OCI-LY1 (cell line): ENCODE measurements around the gene PCBP4.

Experiments
- H2AFZ ChIP-seq: fragments of 200-600 bp; sonication (generic), shearing (Covaris generic); 2 replicates; pipeline ENCODE4 v1.6.0; 2014; ENCODE audit warnings: antibody characterized with exemption, mild to moderate bottlenecking, low read length
- H3F3A ChIP-seq: fragments of 200-600 bp; sonication (generic), shearing (Covaris generic); 2 replicates; pipeline ENCODE4 v1.6.0; 2014; ENCODE audit warnings: mild to moderate bottlenecking, antibody characterized with exemption, low read length, moderate library complexity; ENCODE audit not compliant: insufficient read depth
- H3K27ac ChIP-seq: fragments of 200-600 bp; sonication (generic); 2 replicates; pipeline ENCODE4 v1.5.1; 2014; ENCODE audit warnings: low read length, mixed run types, mild to moderate bottlenecking, low read depth; ENCODE audit not compliant: poor library complexity, severe bottlenecking
- H3K27me3 ChIP-seq: fragments of 200-600 bp; sonication (generic); 2 replicates; pipeline ENCODE4 v1.6.0; 2014; ENCODE audit warnings: antibody characterized with exemption, mild to moderate bottlenecking, low read length, moderate library complexity; ENCODE audit not compliant: insufficient read depth
- H3K36me3 ChIP-seq: fragments of 200-600 bp; sonication (generic); 2 replicates; pipeline ENCODE4 v1.6.1; 2014; ENCODE audit warnings: mild to moderate bottlenecking, antibody characterized with exemption, low read length, moderate library complexity, mixed read lengths; ENCODE audit not compliant: insufficient read depth
- H3K4me1 ChIP-seq: fragments of 200-600 bp; sonication (generic); 2 replicates; pipeline ENCODE4 v1.5.1; 2014; ENCODE audit warnings: mild to moderate bottlenecking, low read length, moderate library complexity; ENCODE audit not compliant: insufficient read depth, severe bottlenecking
- H3K4me2 ChIP-seq: fragments of 200-600 bp; sonication (generic), shearing (Covaris generic); 2 replicates; pipeline ENCODE4 v1.6.1; 2014; ENCODE audit warnings: low read length
- H3K4me3 ChIP-seq: fragments of 200-600 bp; sonication (generic); 2 replicates; pipeline ENCODE4 v1.5.1; 2014; ENCODE audit warnings: low read length, low read depth, mild to moderate bottlenecking, mixed read lengths; ENCODE audit not compliant: poor library complexity, severe bottlenecking
- H3K79me2 ChIP-seq: fragments of 200-600 bp; shearing (Covaris generic); 2 replicates; pipeline ENCODE4 v1.6.1; 2016; ENCODE audit warnings: mixed run types, low read length, mixed read lengths; ENCODE audit not compliant: insufficient read depth
- H3K9ac ChIP-seq: fragments of 200-600 bp; sonication (generic), shearing (Covaris generic); 2 replicates; pipeline ENCODE4 v1.6.1; 2014; ENCODE audit warnings: mild to moderate bottlenecking, low read length, mixed read lengths
- H3K9me2 ChIP-seq: fragments of 200-600 bp; sonication (generic), shearing (Covaris generic); 2 replicates; pipeline ENCODE4 v1.6.1; 2014; ENCODE audit warnings: low read depth, mild to moderate bottlenecking, low read length, mixed read lengths
- H3K9me3 ChIP-seq: fragments of 200-600 bp; shearing (Covaris generic); 2 replicates; pipeline ENCODE4 v1.6.1; 2014; ENCODE audit warnings: low read length, mixed read lengths
- H4K20me1 ChIP-seq: fragments of 200-600 bp; sonication (generic), shearing (Covaris generic); 2 replicates; pipeline ENCODE4 v1.6.0; 2016; ENCODE audit warnings: mild to moderate bottlenecking, low read length; ENCODE audit not compliant: insufficient read depth
- EZH2 ChIP-seq: fragments of 200-600 bp; sonication (generic), shearing (Covaris generic); IDR thresholded peaks from 2 replicates; pipeline ENCODE4 v1.8.0; 2017; ENCODE audit warnings: borderline replicate concordance, mixed run types, mild to moderate bottlenecking, antibody characterized with exemption, low read length, moderate library complexity, mixed read lengths
- TF ChIP-seq, protein P1 (sequence below): fragments of 200-600 bp; sonication (generic), shearing (Covaris generic); IDR thresholded peaks from 2 replicates; pipeline ENCODE4 v1.5.1; 2017; ENCODE audit warnings: mild to moderate bottlenecking, antibody characterized with exemption, low read length, moderate library complexity, mixed read lengths

PCBP4 gene

GRCh38 chr3:51949121-51949520, 18.1 kb downstream of the PCBP4 start:
- H3K36me3 ChIP-seq, result no peaks in the 10 kb centered on the region
- 0 out of 2 replicates have a peak, but pooled peaks cover 3% of the 10 kb centered on the region for H3K27me3 ChIP-seq
- no peaks in the 10 kb centered on the region for H3F3A ChIP-seq
- TF ChIP-seq EZH2, result no peak
- TF ChIP-seq, protein P1, sequence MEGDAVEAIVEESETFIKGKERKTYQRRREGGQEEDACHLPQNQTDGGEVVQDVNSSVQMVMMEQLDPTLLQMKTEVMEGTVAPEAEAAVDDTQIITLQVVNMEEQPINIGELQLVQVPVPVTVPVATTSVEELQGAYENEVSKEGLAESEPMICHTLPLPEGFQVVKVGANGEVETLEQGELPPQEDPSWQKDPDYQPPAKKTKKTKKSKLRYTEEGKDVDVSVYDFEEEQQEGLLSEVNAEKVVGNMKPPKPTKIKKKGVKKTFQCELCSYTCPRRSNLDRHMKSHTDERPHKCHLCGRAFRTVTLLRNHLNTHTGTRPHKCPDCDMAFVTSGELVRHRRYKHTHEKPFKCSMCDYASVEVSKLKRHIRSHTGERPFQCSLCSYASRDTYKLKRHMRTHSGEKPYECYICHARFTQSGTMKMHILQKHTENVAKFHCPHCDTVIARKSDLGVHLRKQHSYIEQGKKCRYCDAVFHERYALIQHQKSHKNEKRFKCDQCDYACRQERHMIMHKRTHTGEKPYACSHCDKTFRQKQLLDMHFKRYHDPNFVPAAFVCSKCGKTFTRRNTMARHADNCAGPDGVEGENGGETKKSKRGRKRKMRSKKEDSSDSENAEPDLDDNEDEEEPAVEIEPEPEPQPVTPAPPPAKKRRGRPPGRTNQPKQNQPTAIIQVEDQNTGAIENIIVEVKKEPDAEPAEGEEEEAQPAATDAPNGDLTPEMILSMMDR, result no peak
- H3K79me2 ChIP-seq, result no peaks in the 10 kb centered on the region
- H3K9me3 ChIP-seq, result no peaks in the 10 kb centered on the region
- H3K9ac ChIP-seq, result no peak overlapping the region
- H3K9me2 ChIP-seq, result no peaks in the 10 kb centered on the region
- no peak overlapping the region for H2AFZ ChIP-seq
- H3K4me3 ChIP-seq, result no peak overlapping the region
- H3K4me2 ChIP-seq, result no peak overlapping the region
- no peaks in the 10 kb centered on the region for H4K20me1 ChIP-seq
- no peaks in the 10 kb centered on the region for H3K4me1 ChIP-seq
- H3K27ac ChIP-seq, result no peak overlapping the region

DNA sequence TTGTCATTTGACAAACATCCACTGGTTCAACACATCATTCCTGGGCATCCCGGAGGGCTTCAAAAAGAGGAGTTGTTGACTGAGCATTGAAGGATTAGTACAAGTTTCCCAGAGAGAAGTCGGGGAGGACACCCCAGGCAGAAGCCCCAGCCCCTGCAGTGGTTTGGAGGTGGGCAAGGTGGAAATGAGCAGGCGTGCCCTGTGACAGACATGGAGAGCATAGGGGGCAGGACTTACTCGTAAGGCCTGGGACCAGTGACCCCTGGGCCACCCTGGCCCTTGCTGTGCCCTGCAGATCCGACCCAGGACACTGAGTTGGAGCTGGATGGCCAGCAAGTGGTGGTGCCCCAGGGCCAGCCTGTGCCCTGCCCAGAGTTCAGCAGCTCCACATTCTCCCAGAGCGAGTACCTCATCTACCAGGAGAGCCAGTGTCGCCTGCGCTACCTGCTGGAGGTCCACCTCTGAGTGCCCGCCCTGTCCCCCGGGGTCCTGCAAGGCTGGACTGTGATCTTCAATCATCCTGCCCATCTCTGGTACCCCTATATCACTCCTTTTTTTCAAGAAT, 19.2 kb downstream of the PCBP4 start:
- no peak overlapping the region for H3K9ac ChIP-seq
- H3K27me3 ChIP-seq, result 0 out of 2 replicates have a peak, but pooled peaks cover 3% of the 10 kb centered on the region
- H2AFZ ChIP-seq, result no peak overlapping the region
- no peak overlapping the region for H3K27ac ChIP-seq
- H3F3A ChIP-seq, result no peaks in the 10 kb centered on the region
- H4K20me1 ChIP-seq, result no peaks in the 10 kb centered on the region
- TF ChIP-seq EZH2, result no peak
- TF ChIP-seq, protein P1, result no peak
- no peaks in the 10 kb centered on the region for H3K9me3 ChIP-seq
- no peaks in the 10 kb centered on the region for H3K9me2 ChIP-seq
- no peaks in the 10 kb centered on the region for H3K4me1 ChIP-seq
- H3K4me2 ChIP-seq, result no peak overlapping the region
- no peaks in the 10 kb centered on the region for H3K79me2 ChIP-seq
- no peaks in the 10 kb centered on the region for H3K36me3 ChIP-seq
- no peak overlapping the region for H3K4me3 ChIP-seq

DNA sequence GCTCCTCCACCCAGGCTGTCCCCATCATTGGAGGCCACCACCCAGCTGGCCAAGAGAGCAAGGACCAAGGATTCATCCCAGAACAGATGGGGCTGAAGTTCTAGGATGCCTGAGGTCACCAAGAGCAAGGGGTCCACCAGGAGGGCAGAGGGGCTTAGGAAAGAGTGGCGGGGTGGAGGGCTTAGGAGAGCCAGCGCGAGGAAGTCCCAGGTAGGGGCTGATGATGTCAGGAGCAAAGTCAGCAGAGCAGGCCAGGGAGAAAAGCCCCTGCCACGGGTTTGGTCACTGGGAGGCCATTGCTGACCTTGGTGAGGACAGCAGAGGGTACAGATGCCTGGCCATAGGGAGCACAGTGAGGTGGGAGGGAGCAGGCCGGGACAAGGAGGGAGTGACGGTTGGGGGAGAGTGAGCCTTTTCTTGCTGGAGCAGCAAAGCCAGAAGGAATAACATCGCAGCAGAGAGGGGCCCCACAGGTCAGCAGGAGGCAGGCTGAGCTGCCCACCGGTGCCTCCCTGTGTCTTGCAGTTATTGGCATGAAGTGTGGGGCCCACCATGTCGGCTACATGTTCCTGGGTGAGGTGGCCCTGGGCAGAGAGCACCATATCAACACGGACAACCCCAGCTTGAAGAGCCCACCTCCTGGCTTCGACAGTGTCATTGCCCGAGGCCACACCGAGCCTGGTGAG, 19.9 kb downstream of the PCBP4 start:
- no peaks in the 10 kb centered on the region for H3K9me2 ChIP-seq
- H2AFZ ChIP-seq, result no peak overlapping the region
- H3F3A ChIP-seq, result no peaks in the 10 kb centered on the region
- no peak overlapping the region for H3K27ac ChIP-seq
- H3K9ac ChIP-seq, result no peak overlapping the region
- no peaks in the 10 kb centered on the region for H3K9me3 ChIP-seq
- H3K4me2 ChIP-seq, result no peak overlapping the region
- H3K36me3 ChIP-seq, result no peaks in the 10 kb centered on the region
- H3K27me3 ChIP-seq, result 0 out of 2 replicates have a peak, but pooled peaks cover 3% of the 10 kb centered on the region
- no peak overlapping the region for H3K4me3 ChIP-seq
- TF ChIP-seq EZH2, result no peak
- TF ChIP-seq, protein P1, result no peak
- H4K20me1 ChIP-seq, result no peaks in the 10 kb centered on the region
- peaks cover 6% of the 10 kb centered on the region for H3K4me1 ChIP-seq
- H3K79me2 ChIP-seq, result no peaks in the 10 kb centered on the region
